HG02884 (cell line): ENCODE results near the gene LMAN1L.

ENCODE experiments used
- ATAC-seq: cut with Tn5 transposase; IDR thresholded peaks from one replicate; pipeline ENCODE4 v1.9.1; 2021; ENCODE audit warnings: mild to moderate bottlenecking, moderate library complexity; ENCODE audit not compliant: unreplicated experiment

Gene LMAN1L

GRCh38 chr15:74792227-74793016, 20.2 kb upstream of the LMAN1L start:
- ATAC-seq: no peak

- ATAC-seq: no peak
Observed at GRCh38 chr15:74793135-74794028, 19.3 kb upstream of the LMAN1L start.

- ATAC-seq: no peak
Observed at GRCh38 chr15:74794248-74794969, 18.2 kb upstream of the LMAN1L start.

GRCh38 chr15:74794970-74795349, 17.7 kb upstream of the LMAN1L start:
- ATAC-seq: no peak

GRCh38 chr15:74795966-74796625, 16.5 kb upstream of the LMAN1L start:
- no peak for ATAC-seq

GRCh38 chr15:74798388-74799254, 14.0 kb upstream of the LMAN1L start:
- no peak for ATAC-seq

GRCh38 chr15:74799255-74799855, 13.3 kb upstream of the LMAN1L start:
- ATAC-seq: no peak

GRCh38 chr15:74799856-74800558, 12.6 kb upstream of the LMAN1L start:
- peak; percentile 66 for ATAC-seq

GRCh38 chr15:74800559-74801094, 12.0 kb upstream of the LMAN1L start:
- no peak for ATAC-seq

GRCh38 chr15:74801311-74801997, 11.2 kb upstream of the LMAN1L start:
- ATAC-seq: no peak

- no peak for ATAC-seq
Observed at GRCh38 chr15:74802290-74802689, 10.3 kb upstream of the LMAN1L start.

- ATAC-seq: no peak
Observed at GRCh38 chr15:74802862-74803447, 9.7 kb upstream of the LMAN1L start.

GRCh38 chr15:74804935-74805334, 7.7 kb upstream of the LMAN1L start:
- no peak for ATAC-seq

- ATAC-seq: no peak
Observed at GRCh38 chr15:74807282-74807681, 5.4 kb upstream of the LMAN1L start.

GRCh38 chr15:74808078-74808839, 4.4 kb upstream of the LMAN1L start:
- no peak for ATAC-seq

- ATAC-seq: no peak
Observed at GRCh38 chr15:74808840-74809229, 3.8 kb upstream of the LMAN1L start.

- ATAC-seq: no peak
Observed at GRCh38 chr15:74809242-74809641, 3.4 kb upstream of the LMAN1L start.
